ENCODE results near the gene CDCA3.
"Not testable (repeated sequence)": the region's sequence is repeated elsewhere in the genome, so short reads cannot be mapped to it uniquely, and the experiment has no call there.

Gene CDCA3

DNA sequence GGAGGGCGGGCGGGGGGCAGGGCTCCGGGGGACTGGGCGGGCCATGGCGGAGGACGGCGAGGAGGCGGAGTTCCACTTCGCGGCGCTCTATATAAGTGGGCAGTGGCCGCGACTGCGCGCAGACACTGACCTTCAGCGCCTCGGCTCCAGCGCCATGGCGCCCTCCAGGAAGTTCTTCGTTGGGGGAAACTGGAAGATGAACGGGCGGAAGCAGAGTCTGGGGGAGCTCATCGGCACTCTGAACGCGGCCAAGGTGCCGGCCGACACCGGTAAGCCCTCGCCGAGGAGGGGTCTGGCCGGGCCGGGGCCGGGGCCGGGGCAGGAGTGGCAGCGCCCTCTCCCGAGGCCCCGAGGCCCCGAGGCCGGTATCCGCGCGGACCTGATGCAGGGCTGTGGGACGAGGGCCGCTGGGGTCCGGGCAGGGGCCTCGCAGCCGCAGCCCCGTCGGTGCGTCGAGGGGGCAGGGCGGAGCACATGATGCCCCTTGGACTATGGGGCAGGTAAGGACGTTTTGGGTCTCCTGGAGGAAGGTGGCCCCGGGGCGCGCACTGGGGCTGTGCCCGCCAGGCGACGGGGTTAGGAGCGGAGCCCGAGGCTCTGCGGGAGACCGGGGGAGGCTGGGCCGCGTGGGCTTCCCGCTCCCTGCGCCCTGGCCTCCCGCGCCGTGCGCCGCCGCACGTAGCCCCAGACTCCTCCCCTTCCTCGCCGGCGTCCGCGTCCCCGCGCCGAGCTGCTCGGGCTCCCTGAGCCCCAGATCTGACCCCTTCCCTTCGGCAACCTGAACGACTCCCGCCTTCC is 16.5 kb upstream of the CDCA3 start, which contains the start of gene TPI1:
Gene TPI1 (plus strand): TSS at position 119 of the 798 bp plus-strand sequence. CDS start 36 bp downstream, at position 155.
- Mint-ChIP-seq H3K27me3 (peaks cover 2% of the 10 kb centered on the region), H3K27ac (peak within 1 kb of the TSS; percentile 97), H3K9me3 (no peaks in the 10 kb centered on the region), H3K4me3 (peak within 1 kb of the TSS; percentile 94), H3K4me1 (peaks cover 60% of the 10 kb centered on the region), H3K36me3 (ENCODE audit: low read depth) (peaks cover 61% of the 10 kb centered on the region)
- ATAC-seq (peak; percentile 56), DNase-seq (peak; percentile 87)

DNA sequence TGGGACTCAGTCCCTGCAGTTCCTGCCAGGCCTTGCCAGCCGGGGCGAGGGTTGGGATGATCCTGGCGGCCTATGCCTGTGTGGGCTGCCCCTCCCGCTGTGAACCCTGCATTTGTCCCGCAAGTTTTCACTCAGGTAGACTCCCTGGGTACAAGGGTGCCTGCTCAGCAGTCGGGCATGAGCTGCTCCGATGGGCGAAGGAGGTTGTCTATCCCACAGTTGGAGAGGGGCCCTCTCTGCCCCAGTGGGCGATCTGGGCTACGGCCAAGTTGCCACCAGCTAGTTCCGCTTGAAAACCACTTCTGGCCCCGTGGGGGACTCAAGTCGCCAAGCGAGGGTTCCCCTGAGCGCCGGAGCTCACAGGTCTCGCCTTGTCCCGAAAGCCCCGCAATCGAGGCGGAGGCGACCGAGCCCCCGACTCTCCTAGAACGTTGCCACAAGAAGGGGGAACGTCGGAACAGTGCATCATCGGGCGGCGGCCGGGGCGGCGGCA is 15.9 kb upstream of the CDCA3 start:
- peak overlapping the region; percentile 97 for H3K27ac Mint-ChIP-seq
- peaks cover 54% of the 10 kb centered on the region for H3K4me1 Mint-ChIP-seq
- peak; percentile 2 for ATAC-seq
- H3K36me3 Mint-ChIP-seq (ENCODE audit: low read depth): peaks cover 61% of the 10 kb centered on the region
- peaks cover 2% of the 10 kb centered on the region for H3K27me3 Mint-ChIP-seq
- DNase-seq: no peak
- H3K9me3 Mint-ChIP-seq: no peaks in the 10 kb centered on the region
- peak overlapping the region; percentile 94 for H3K4me3 Mint-ChIP-seq

DNA sequence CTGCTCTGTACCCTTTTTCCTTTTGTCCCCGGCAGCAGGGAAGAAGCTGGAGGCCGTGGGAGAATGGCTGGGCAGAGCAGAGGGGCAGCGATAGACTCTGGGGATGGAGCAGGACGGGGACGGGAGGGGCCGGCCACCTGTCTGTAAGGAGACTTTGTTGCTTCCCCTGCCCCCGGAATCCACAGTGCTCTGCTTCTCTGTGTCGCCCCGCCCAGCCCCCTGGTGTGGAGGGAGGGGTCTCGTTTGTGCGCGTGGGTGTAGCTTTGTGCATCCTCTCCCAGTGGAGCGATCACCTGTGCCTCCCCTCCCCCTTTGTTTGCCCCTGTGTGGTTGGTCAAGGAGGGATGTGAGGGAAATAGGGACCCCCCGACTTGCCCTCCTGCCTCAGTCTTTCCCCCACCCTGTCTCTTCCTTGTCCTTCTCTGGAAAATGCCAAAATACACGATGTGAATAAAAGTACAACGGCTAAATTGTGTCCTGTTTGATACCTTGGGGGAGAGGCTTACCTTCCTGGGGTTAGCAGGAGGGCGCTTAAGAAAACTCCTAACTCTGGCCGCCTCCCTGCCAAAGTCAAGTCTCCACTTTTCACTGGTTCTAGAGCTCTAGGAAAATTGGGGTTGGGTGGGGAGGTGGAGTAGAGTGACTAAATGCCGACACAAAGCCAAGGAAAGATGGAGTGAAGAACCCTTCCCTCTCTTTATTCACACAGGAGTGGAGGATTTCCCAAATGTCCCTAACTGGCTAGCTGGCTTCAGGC is 15.3 kb upstream of the CDCA3 start:
- H3K27ac Mint-ChIP-seq: peak overlapping the region; percentile 31
- H3K4me3 Mint-ChIP-seq: peak overlapping the region; percentile 94
- peaks cover 58% of the 10 kb centered on the region for H3K36me3 Mint-ChIP-seq (ENCODE audit: low read depth)
- H3K27me3 Mint-ChIP-seq: peaks cover 2% of the 10 kb centered on the region
- no peak for ATAC-seq
- no peaks in the 10 kb centered on the region for H3K9me3 Mint-ChIP-seq
- peaks cover 48% of the 10 kb centered on the region for H3K4me1 Mint-ChIP-seq
- peak; percentile 31 for DNase-seq

DNA sequence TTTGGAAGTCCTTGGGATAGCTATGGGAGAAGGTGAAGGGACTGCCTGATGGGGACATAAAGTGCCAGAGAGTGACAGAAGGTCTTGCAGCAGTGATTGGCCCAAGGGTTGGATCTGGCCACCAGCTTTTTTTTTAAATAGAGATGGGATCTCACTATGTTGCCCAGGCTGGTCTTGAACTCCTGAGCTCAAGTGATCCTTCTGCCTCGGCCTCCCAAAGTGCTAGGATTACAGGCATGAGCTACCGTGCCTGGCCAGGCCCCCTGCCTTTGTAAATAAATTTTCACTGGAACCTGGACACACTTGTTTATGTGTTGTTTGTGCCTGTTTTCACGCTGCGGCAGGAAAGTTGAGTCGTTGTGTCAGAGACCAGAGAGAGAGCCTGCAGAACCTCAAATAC is 14.2 kb upstream of the CDCA3 start:
- not testable (repeated sequence) for H3K4me3 Mint-ChIP-seq, H3K27ac Mint-ChIP-seq, H3K9me3 Mint-ChIP-seq, H3K27me3 Mint-ChIP-seq, ATAC-seq, DNase-seq
- Mint-ChIP-seq H3K4me1 (peaks cover 37% of the 10 kb centered on the region), H3K36me3 (ENCODE audit: low read depth) (peaks cover 57% of the 10 kb centered on the region)

DNA sequence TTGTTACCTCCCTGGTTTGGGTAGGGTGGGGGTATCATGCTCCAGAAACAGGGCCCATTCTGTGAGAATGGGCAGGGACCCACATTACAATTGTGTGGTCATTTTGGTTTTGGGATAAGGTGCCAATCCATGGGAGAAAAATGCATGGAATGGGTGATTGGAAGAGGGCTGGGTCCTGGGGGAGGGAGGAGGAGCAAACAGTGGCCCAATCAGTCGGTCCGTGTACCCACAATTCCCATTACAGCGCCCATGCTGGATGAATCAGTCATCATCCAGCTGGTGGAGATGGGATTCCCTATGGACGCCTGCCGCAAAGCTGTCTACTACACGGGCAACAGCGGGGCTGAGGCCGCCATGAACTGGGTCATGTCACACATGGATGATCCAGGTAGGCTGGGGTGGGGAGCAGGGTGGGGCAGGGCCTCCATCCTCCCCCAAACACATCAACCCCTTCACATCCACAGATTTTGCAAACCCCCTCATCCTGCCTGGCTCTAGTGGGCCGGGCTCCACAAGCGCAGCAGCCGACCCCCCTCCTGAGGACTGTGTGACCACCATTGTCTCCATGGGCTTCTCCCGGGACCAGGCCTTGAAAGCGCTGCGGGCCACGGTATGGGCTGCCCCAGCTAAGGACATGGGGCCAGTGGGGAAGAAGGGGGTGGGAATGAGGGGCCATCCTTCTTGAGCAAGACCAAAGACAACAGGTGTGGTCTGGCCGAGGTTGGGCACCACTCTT is 12.7 kb upstream of the CDCA3 start:
- Mint-ChIP-seq H3K36me3 (ENCODE audit: low read depth) (peaks cover 41% of the 10 kb centered on the region), H3K4me1 (peaks cover 22% of the 10 kb centered on the region), H3K4me3 (no peak overlapping the region), H3K9me3 (no peaks in the 10 kb centered on the region), H3K27me3 (peaks cover 2% of the 10 kb centered on the region), H3K27ac (no peak overlapping the region)
- no peak for ATAC-seq
- DNase-seq: no peak

DNA sequence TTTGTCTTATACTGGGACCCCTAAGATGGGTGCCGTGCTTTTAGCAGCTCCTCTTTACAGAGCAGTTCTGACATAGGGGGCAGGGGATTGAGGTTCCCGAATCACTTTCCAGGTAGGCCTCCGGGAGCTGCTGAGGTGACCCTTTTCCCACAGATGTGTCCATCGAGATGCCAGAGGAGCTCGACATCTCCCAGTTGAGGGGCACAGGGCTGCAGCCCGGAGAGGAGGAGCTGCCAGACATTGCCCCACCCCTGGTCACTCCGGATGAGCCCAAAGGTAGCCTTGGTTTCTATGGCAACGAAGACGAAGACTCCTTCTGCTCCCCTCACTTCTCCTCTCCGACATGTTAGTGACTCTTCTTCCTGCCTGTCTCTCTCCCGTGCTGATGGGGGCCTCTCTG is 11.9 kb upstream of the CDCA3 start:
- Mint-ChIP-seq H3K27ac (no peak overlapping the region), H3K27me3 (peaks cover 2% of the 10 kb centered on the region), H3K4me1 (peaks cover 17% of the 10 kb centered on the region), H3K9me3 (no peaks in the 10 kb centered on the region), H3K36me3 (ENCODE audit: low read depth) (peaks cover 37% of the 10 kb centered on the region), H3K4me3 (no peak overlapping the region)
- no peak for DNase-seq
- no peak for ATAC-seq

DNA sequence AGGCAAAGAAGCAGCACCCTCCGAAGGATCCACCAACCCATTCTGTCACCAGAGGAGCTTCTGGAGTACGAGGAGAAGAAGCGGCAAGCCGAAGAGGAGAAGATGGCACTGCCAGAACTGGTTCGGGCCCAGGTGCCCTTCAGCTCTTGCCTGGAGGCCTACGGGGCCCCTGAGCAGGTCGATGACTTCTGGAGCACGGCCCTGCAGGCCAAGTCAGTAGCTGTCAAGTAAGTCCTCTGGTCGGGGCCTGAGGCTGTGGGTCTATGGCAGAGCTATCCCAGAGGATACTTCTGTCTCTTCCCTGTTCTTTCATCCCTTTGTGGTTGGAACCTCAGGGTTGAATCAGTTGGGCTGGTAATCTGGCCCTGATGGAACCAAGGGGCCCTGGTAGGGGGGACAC is 10.3 kb upstream of the CDCA3 start:
- DNase-seq: no peak
- H3K4me3 Mint-ChIP-seq: no peak overlapping the region
- H3K27me3 Mint-ChIP-seq: no peaks in the 10 kb centered on the region
- H3K9me3 Mint-ChIP-seq: no peaks in the 10 kb centered on the region
- H3K4me1 Mint-ChIP-seq: peaks cover 8% of the 10 kb centered on the region
- ATAC-seq: no peak
- H3K27ac Mint-ChIP-seq: no peak overlapping the region
- peaks cover 45% of the 10 kb centered on the region for H3K36me3 Mint-ChIP-seq (ENCODE audit: low read depth)

DNA sequence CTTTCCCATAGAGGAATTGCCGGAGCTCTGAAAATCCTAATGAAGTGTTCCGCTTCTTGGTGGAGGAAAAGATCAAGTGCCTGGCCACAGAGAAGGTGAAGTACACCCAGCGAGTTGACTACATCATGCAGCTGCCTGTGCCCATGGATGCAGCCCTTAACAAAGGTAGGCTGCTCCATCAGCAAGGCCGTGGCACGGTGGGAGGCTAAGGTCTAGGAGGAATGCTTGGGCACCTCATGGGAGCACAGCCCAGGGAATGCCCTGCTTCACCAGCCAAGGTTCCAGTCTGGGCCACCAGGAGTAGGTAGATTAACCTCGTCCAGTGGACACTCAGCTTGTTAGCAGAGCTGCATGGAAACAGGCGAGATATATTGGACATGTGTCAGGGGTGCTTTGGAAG is 9.9 kb upstream of the CDCA3 start:
- ATAC-seq: no peak
- no peak overlapping the region for H3K4me3 Mint-ChIP-seq
- H3K9me3 Mint-ChIP-seq: no peaks in the 10 kb centered on the region
- peaks cover 45% of the 10 kb centered on the region for H3K36me3 Mint-ChIP-seq (ENCODE audit: low read depth)
- DNase-seq: no peak
- H3K4me1 Mint-ChIP-seq: peaks cover 5% of the 10 kb centered on the region
- H3K27me3 Mint-ChIP-seq: no peaks in the 10 kb centered on the region
- no peak overlapping the region for H3K27ac Mint-ChIP-seq

DNA sequence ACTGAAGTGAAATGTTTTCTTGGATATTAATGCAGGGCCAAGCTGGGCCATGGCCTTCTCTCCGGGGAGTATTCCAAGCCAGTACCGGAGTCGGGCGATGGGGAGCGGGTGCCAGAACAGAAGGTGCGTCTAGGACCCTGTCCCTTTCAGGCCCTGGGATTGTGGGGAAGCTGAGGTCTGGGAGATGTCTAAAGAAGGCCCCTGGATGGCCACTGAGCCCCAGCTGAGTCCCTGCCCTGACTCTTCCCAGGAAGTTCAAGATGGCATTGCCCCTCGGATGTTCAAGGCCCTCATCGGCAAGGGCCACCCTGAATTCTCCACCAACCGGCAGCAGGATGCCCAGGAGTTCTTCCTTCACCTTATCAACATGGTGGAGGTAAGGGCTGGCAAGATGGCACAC is 9.0 kb upstream of the CDCA3 start:
- no peak for DNase-seq
- Mint-ChIP-seq H3K36me3 (ENCODE audit: low read depth) (peaks cover 44% of the 10 kb centered on the region), H3K4me3 (no peak overlapping the region), H3K9me3 (no peaks in the 10 kb centered on the region), H3K27me3 (no peaks in the 10 kb centered on the region), H3K27ac (no peak overlapping the region), H3K4me1 (no peaks in the 10 kb centered on the region)
- no peak for ATAC-seq

DNA sequence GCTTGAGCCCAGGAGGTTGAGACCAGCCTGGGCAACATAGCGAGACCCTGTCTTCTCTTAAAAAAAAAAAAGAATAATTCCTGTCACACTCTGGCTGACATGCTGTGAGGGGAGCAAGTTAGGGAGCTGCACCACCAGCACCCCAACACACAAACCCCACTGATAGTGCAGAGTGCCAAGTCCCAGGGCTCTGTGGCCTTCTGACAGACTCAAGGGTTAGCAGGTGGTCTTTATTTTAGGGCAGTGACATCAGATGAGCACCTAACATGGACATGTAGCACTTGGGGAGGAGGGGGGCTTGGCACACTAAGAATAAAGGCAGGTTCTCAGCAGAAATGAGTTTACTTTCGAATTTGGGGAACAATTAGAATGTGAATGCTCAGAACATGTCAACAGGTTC is 7.7 kb upstream of the CDCA3 start:
- peaks cover 45% of the 10 kb centered on the region for H3K36me3 Mint-ChIP-seq (ENCODE audit: low read depth)
- H3K27ac Mint-ChIP-seq: no peak overlapping the region
- no peak for DNase-seq
- H3K9me3 Mint-ChIP-seq: no peaks in the 10 kb centered on the region
- peaks cover 12% of the 10 kb centered on the region for H3K4me1 Mint-ChIP-seq
- H3K4me3 Mint-ChIP-seq: no peak overlapping the region
- H3K27me3 Mint-ChIP-seq: no peaks in the 10 kb centered on the region
- no peak for ATAC-seq

DNA sequence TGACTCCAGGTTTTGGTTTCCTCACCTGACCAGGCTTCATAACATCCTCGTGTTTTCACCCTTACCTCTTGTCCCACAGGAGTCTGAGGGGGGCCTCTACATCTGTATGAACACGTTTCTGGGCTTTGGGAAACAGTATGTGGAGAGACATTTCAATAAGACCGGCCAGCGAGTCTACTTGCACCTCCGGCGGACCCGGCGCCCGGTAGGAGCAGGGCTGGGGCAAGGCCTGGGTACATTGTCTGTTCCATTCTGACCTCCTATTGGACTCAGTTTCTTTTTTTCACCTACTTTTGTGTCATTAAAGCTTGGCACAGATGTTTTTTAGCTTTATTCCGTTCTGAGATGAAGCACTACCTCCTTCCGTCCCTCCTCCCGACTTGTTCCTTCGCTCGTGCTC is 4.2 kb upstream of the CDCA3 start:
- no peaks in the 10 kb centered on the region for H3K9me3 Mint-ChIP-seq
- H3K4me3 Mint-ChIP-seq: no peak overlapping the region

DNA sequence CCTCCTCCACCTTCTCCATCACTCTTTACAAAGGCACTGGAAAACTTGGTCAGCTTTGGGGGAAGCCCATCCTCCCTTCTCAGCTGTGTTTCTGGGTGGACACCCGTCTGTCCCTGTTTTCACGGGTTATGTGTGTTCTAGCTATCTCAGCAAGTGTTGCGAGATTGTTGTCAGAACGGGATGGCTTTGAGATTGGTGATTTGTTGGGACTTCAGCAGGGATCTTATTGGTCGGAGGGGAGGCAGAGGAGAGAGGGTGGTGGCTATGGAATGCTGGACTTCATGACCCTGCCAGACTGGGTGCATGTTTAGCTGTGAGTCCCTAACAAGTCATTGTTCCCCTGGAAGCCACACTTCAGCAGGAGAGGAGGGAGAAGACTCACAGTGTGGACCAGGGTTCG is 3.0 kb upstream of the CDCA3 start:
- peaks cover 39% of the 10 kb centered on the region for H3K36me3 Mint-ChIP-seq (ENCODE audit: low read depth)
- peak overlapping the region; percentile 89 for H3K4me3 Mint-ChIP-seq
- ATAC-seq (no peak), DNase-seq (no peak)
- no peaks in the 10 kb centered on the region for H3K9me3 Mint-ChIP-seq
- H3K4me1 Mint-ChIP-seq: peaks cover 40% of the 10 kb centered on the region
- H3K27me3 Mint-ChIP-seq: no peaks in the 10 kb centered on the region
- H3K27ac Mint-ChIP-seq: peak overlapping the region; percentile 96

More for the DNA sequence above, 4.2 kb upstream of the CDCA3 start:
- H3K4me1 Mint-ChIP-seq: peaks cover 28% of the 10 kb centered on the region
- DNase-seq (no peak), ATAC-seq (no peak)
- H3K27ac Mint-ChIP-seq: peak overlapping the region; percentile 35
- H3K27me3 Mint-ChIP-seq: no peaks in the 10 kb centered on the region
- peaks cover 32% of the 10 kb centered on the region for H3K36me3 Mint-ChIP-seq (ENCODE audit: low read depth)

DNA sequence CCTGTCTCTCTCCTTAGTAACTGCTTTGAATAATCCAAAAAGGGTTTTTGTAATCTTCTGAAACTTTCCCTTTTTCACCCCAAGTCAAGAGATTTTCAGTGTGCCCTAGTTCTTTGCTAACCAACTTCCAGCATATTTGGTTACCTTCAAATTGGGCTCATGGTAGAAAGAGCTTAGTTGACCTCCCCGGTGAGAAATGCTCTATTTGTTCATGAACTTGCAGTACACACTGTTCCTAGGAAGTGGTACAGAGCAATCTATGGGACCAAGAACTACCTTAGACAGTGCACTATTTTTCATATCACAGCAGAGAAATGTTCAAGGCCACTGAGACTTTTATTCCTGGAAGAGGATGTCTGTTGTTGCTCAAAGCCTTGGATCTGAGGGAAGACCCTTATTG is 2.5 kb upstream of the CDCA3 start:
- Mint-ChIP-seq H3K9me3 (no peaks in the 10 kb centered on the region), H3K4me3 (peak overlapping the region; percentile 89), H3K4me1 (peaks cover 40% of the 10 kb centered on the region), H3K36me3 (ENCODE audit: low read depth) (peaks cover 41% of the 10 kb centered on the region), H3K27ac (peak overlapping the region; percentile 96), H3K27me3 (no peaks in the 10 kb centered on the region)
- no peak for DNase-seq
- no peak for ATAC-seq

DNA sequence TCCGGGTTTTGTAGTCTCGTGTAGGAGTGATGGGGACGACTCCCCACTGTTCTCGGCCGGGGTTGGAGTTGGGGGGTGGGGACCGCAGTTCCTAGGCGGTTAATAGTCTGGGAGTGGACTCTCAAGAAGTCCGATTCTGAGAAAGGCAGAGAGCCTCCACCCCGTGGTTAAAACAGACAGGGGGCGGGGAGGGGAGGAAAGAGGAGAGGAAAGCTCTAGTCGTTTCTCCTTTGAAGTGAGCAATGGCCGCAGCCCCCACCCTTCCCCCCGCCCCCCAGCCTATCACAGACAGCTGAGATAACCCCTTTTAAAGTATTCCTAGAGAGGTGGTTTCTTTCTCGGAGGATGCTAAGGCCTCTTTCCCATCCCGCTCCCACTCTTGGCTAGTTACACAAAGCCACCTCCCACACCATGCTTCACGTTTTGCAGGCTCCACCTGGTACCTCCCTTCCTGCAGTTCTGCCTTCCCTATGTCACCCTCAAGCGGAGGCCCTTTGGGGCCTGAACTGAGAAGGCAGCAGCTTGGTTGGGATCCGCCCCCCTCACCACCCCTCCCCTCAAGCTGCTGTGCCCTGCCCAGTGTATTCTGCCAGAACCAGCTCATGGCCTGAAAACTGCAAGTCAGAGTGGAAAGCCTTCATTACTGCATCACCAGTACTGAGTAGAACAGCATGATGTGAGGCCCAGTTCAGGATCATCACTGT is 1.7 kb upstream of the CDCA3 start:
- ATAC-seq (peak; percentile 13), DNase-seq (peak; percentile 69)
- peak overlapping the region; percentile 89 for H3K4me3 Mint-ChIP-seq
- H3K27me3 Mint-ChIP-seq: no peaks in the 10 kb centered on the region
- H3K27ac Mint-ChIP-seq: peak overlapping the region; percentile 96
- peaks cover 40% of the 10 kb centered on the region for H3K36me3 Mint-ChIP-seq (ENCODE audit: low read depth)
- no peaks in the 10 kb centered on the region for H3K9me3 Mint-ChIP-seq
- H3K4me1 Mint-ChIP-seq: peaks cover 42% of the 10 kb centered on the region
